Stimulated activated CD8-positive, alpha-beta memory T cell treated with anti-CD3 and anti-CD28 coated beads, Interleukin-12 subunit alpha, Interleukin-12 subunit beta, amount 100 ng/mL, for 1 hour (primary cell): ENCODE data around the gene GFRA1.

Experiments used
- DNase-seq: peaks from one replicate; pipeline ENCODE4 v3.0.0-alpha.2; 2020; ENCODE audit warnings: low read depth

The GFRA1 gene

DNA sequence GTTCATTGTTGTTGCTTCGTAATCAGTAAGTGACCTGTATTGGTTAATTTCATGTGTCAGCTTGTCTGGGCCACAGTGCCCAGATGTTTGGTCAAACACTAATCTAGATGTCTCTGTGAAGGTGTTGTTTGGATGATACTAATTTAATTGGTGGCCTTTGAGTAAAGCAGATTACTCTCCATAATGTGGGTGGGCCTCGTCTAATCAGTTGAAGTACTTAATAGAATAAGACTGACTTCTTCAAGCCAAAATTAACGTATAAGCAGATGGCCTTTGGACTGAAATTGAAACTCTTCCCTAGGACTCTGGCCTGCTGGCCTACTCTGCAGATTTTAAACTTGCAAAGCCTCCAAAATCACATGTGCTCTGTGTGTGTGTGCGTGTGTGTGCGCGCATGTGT is 245.7 kb downstream of the GFRA1 start:
- DNase-seq, result no peak

- no peak for DNase-seq
Measured at GRCh38 chr10:116026725-116027124, 246.3 kb downstream of the GFRA1 start.

- DNase-seq, result no peak
Measured at GRCh38 chr10:116026315-116026714, 246.7 kb downstream of the GFRA1 start.

DNA sequence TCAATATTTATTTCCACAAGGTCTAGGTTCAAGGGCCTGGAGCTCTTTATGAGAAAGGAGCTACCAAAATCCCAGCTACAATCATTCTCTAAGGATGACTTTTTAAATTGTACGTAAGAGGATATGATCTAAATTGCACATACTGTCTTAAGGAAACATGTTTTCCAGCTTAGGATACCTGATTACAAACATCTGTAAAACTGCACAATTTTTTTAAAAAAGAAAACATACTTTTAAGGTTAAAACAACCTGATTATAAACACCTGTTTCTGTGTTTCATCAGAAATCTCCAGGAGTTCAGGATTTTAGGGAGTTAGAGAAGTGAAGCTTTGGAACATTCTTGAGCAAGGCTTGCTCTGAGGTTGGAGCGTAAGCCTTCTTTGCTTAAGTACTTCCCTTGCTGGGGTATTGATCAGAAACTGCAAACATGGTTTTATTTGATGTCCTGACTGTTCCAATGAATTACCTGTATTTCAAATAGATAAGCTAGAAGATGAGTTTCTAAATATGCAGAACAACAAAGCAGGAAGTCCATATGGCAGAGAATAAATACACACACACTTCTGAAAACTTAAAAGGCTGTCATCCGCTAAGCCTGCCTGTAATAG is 248.6 kb downstream of the GFRA1 start:
- no peak for DNase-seq

GRCh38 chr10:116017405-116017804 is 255.6 kb downstream of the GFRA1 start:
- no peak for DNase-seq

GRCh38 chr10:116015583-116016333 is 257.2 kb downstream of the GFRA1 start:
- no peak for DNase-seq

DNA sequence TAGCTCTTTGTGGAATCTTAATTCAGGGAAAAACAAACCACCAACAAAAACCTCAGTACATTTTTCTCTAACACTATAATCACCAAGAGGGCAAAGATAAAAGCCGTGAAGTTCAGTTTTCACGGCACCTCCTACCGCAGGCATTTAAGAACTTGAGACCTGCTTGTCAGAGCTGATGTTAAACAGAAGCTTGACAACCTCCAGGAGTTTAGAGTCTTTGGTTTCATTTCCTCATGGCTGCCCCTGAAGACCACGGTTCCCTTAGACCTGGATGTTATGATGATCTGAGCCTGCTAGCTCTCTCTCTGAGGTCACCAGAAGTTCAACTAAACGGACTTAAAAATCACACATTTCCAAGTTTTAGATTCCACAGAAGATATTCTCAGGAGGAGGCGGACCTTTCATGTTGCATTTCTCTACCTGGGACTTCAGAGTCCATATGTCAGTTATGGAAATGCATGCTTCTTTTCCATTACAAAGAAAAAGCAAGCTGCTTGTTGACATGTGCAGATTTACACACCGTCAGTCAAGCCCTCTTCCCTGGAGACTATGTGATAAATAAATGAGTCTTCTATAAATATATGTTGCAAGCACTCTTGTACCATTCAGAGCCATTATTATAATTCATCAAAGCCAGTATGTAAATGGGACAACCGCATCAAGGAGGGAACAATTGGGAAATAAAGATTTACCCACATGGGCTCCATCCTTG is 258.0 kb downstream of the GFRA1 start:
- DNase-seq, result no peak

DNA sequence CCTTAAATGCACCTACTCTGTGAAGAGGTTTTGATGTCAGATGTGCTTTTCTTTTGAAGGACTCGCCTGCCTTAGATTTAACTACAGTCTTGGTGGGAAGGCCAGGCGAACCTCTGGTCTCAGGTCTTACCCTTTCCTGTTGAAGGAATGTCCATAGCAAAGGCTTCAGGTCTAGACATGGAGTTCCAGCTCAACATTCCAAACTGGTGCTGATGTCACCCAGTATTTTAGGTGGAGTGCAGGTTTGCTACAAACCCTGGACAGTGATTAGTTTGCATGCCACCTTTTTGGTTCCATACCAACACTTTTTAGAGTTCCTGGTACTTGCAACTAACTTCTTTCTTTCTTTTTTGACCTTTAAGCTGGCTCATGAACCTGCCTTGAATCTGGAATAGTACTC is 258.7 kb downstream of the GFRA1 start:
- no peak for DNase-seq

DNA sequence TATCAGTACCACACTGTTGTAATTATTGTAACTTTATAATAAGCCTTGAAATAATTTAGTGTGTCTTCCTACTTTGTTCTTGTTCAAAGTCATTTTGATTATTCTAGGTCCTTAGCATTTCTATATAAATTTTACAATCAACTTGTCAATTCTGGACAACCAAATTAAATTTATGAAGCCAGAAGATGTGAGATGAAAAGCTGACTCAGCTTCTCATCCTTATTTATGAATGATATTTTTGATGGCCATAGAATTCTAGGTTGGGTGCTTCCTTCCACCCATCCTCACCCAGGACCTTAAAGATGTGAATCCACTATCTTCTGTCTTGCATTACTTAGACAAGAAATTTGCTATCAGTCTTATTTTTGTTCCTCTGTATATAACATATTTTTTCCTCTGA is 261.1 kb downstream of the GFRA1 start:
- DNase-seq, result no peak

GRCh38 chr10:116007256-116007891 is 265.6 kb downstream of the GFRA1 start:
- no peak for DNase-seq
